ENCODE results near the gene CTSH.
"Not testable (repeated sequence)": the region's sequence is repeated elsewhere in the genome, so short reads cannot be mapped to it uniquely, and the experiment has no call there.

The CTSH gene

GRCh38 chr15:78921940-78922339 lies 22.9 kb downstream of the CTSH start:
- DNase-seq = no peak

GRCh38 chr15:78921517-78921916 lies 23.3 kb downstream of the CTSH start:
- DNase-seq = no peak

- DNase-seq = no peak
Measured at GRCh38 chr15:78917888-78918287, 27.0 kb downstream of the CTSH start.

- no peak for DNase-seq
Measured at GRCh38 chr15:78916088-78916487, 28.8 kb downstream of the CTSH start.

DNA sequence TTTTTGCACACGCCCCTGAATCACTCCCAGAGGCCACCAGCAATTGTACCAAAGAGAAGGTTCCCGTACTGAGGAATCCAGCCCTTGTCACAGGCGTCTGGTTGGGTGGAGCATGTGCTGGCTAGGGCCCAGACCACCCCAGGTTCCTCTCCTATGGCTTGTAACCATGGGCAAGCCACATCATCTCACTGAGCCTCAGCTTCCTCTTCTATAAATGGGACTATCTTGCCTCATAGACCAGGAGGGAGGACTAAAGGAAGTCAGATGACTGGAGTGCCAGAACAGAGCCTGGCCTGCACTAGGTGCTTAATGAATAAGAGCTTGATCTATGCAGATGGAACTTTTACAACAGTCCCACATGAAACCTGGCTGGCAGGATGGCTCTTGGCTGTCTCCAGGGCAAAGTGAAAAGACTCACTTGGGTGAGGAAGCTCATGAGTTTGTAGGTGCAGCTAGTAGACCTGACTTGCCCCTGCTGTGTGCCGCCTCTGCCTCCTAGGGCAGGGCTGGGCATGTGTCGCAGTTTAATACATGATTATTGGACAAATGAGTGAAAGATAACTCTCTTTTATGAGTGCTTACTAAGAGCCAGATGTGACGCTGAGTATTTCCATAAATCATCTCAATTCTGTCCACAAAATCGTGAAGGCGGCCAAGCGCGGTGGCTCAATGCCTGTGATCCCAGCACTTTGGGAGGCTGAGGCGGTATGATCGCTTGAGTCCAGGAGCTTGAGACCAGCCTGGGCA lies 29.3 kb downstream of the CTSH start:
- DNase-seq = no peak

DNA sequence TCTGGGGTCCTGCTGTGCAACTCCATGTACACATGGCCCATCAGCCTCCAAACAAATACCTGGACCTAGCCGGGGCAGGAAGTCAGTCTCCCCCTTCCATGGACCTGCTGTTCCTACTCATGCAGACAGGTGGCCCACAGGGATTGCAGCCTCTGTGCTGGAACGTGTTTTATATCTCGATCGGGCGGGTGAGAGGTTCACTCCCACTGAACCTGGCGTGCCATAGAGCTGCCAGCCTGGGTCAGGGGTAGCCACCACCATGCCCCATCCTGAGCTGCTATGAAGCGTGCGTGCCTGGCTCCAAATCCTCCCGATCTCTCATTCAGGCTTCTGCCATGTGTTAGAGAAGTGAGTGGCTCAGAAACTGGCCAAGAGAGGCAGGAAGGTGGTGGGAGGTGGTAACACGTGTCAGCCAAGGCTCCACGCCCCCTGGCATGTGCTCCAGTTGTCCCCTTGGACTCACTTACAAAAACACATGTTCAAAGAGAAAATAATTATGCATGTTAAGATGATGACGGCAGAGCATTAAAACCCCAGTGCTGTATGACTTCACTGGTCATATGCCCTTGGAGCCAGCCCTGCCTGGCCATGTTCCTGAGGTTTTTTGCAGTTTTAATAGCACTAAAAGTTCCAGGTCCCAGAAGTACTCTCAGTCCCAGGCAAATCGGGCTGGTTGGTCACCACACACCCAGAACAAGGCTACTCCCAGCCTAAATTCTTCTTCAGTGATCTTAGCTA lies 30.6 kb downstream of the CTSH start:
- no peak for DNase-seq

DNA sequence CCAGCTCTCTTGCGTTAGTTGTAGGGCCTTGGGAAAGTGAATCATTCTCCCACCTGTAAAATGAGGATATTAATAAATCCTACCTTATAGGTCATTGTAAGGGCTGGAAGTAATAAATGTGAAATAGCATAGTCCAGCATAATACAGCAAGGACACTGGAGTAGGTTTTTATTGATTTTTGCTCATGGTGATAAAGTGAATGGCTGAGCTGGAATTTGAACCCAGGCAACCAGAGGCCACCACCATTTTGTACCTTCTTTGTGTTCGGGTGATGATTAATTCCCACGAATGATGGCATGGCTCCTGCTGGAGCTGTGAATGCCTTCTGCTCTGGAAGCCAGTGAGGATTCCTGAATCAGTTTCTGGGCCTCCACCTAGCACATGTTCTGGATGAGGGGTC lies 31.8 kb downstream of the CTSH start:
- DNase-seq = no peak

GRCh38 chr15:78912316-78912715 lies 32.5 kb downstream of the CTSH start:
- DNase-seq = no peak

DNA sequence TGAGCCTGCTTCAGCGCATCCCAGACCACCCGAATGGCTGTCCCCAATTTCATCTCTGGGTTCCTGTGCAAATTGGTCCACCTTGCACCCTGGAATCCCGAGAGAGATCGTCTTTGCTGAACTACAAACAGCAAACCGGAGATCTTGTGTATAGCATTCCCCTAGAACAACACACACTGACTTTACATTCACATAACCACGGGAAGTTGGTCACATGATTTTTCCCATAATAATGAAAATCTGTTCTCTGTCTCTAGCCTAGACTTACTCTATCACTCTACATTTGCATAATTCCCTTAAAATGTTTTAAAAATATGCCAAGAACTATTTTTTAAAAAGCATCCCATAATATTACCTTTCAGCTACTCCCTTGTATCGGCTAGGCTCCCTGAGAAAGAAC lies 34.6 kb downstream of the CTSH start:
- no peak for DNase-seq

DNA sequence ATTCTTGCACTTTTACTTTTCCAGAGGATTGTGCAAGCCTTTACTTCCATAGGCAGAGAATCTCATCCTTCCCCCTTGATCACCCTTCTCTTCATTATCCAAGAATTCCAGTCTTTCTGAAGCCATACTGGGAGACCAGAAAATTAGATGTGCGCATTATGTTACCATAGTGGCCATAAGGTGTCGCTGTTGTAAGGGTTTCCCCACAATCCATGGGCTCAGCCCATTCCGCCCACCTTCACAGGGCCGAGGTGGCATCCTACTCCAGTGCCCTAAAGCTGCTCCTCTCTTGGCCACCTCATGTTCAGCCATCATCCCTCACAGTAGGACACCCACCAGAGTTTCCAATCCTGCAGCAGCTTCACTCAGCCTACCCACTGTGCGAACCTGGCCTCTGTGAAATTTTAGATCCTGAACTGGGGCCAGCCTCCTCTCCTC lies 35.0 kb downstream of the CTSH start:
- DNase-seq = peak; percentile 8

GRCh38 chr15:78909160-78909695 lies 35.6 kb downstream of the CTSH start:
- DNase-seq = no peak

DNA sequence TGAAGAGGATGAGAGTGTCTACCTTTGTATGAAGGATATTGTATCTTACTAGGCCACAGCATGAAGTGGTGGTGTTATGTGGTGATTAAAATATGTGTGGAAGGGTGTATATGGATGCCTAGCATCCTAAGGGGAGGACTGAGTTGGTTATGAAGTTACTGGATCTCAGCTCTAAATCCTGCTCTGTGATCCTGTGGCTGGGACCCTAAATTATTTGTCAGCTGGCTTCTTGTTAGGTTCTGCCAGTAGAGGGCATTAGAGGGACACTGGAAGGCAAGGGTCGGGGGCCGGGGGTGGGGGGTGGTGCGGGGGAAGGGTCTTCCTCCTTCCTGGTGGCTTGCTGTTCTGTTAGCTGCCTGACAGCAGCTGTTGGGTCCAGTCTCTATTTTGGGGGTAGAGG lies 37.3 kb downstream of the CTSH start:
- DNase-seq = no peak

- no peak for DNase-seq
Measured at GRCh38 chr15:78906316-78906620, 38.6 kb downstream of the CTSH start.

DNA sequence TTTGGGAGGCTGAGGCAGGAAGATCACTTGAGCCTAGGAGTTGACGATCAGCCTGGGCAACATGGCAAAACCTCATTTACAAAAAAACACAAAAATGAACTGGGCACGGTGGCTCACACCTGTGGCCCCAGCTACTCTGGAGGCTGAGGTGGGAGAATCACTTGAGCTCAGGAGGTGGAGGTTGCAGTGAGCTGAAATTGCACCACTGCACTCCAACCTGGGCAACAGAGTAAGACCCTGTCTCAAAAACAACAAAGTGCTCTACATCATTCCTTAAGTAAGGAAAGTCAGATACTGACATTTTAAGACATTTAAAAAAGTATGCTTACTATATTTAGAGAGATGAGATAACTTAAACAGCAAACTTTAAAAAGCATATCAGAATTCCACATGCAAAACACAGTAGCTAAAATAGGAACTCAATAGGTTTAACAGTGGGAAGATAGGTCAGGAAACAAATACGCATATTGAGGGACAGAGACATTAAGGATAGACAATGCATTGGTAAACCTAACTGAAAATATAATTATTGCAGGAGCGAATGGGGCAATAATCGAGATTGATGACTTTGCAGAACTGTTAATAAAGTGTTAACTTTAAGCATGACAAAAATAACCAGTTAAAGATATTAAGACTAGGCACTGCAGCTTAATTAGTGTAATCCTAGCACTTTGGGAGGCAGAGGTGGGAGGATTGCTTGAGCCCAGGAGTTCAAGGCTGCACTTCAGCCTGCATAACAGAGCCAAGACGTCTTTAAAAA lies 40.1 kb downstream of the CTSH start:
- no peak for DNase-seq

DNA sequence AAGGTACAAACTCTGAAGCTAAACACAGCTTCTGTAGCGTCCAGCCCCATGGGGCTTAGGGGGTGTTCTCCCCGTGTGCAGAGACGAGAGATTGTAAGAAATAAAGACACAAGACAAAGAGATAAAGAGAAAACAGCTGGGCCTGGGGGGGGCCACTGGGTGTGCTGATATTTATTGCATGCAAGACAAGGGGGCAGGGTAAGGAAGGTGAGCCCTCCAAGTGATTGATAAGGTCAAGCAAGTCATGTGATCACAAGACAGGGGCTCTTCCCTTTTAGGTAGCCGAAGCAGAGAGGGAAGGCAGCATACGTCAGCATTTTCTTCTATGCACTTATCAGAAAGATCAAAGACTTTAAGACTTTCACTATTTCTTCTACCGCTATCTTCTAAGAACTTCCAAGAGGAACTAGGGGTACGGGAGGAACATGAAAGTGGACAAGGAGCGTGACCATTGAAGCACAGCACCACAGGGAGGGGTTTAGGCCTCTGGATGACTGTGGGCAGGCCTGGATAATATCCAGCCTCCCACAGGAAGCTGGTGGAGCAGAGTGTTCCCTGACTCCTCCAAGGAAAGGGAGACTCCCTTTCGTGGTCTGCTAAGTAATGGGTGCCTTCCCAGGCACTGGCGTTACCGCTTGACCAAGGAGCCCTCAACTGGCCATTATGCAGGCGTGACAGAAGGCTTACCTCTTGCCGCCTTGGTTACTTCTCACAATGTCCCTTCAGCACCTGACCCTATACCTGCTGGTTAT lies 42.4 kb downstream of the CTSH start:
- not testable (repeated sequence) for DNase-seq

DNA sequence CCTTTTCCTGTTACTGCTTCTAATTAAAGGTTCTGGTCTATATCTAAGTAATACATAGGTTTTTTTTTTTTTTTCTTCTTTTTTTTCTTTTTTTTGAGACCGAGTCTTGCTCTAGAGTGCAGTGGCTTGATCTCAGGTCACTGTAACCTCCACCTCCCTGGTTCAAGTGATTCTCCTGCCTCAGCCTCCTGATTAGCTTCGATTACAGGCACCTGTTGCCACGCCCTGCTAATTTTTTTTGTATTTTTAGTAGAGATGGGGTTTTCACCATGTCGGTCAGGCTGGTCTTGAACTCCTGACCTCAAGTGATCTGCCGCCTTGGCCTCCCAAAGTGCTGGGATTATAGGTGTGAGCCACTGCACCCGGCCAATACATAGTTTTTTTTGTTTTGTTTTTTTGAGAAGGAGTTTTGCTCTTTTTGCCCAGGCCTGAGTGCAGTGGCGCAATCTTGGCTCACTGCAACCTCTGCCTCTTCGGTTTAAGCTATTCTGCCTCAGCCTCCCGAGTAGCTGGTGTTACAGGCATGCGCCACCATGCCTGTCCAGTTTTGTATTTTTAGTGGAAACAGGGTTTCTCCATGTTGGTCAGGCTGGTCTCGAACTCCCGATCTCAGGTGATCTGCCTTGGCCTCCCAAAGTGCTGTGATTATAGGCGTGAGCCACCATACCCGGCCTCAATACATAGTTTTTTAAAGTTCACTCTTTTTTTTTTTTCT lies 43.9 kb downstream of the CTSH start:
- not testable (repeated sequence) for DNase-seq

DNA sequence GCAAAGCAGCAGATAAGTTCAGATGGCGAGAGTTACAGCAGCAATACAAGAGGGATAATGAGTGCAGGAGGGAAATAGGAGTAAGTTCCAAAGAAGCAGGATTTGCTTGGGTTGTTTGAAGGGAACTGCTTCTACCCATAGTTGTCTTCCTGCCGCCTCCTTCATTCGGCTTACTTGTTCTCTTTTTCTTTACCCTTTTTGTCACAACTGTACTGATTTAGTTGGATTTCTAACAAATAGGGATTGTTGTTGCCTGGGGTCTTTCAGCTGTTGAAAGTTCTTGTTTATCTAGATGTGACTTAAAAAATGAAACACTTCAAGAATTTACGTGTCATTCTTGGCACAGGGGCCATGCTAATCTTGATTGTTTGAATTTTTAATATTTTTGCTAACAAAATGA lies 46.3 kb downstream of the CTSH start:
- no peak for DNase-seq

DNA sequence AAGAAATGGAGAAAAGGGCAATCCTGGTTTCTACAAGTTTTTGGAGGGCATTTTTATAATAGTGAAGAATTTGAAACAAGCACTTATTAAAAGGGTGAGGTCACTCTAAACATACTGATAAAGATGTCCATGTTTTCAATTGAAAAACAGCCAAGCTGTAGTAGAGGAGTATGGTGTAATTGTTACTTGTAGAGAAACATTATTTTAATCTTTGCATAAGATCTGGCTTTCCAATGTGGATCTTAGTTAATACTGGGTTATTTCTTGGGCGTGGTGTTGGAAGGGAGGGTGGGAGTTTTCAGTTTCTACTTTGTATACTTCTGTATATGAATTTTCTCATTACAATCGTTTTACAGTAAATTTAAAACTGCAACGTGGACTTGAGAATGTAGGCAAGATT lies 49.4 kb downstream of the CTSH start:
- no peak for DNase-seq

DNA sequence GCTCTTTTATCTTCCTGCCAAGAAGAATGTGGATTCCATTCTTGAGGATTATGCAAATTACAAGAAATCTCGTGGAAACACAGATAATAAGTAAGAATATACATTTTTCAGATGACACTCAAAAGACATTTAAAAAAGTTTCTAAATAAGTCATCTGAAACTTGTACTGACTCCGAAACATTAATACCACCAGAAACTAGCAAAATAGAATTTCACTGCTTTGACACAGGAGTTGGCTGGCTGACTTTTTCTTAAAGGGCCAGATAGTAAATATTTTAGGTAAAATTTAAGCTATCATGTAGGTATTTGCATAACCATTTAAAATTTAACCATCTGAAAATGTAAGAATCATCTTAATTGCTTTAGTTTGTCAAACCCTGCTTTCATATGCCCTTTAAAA lies 51.3 kb downstream of the CTSH start:
- no peak for DNase-seq

- no peak for DNase-seq
Measured at GRCh38 chr15:78889000-78889399, 55.8 kb downstream of the CTSH start.

GRCh38 chr15:78881681-78882080 lies 63.2 kb downstream of the CTSH start:
- no peak for DNase-seq

DNA sequence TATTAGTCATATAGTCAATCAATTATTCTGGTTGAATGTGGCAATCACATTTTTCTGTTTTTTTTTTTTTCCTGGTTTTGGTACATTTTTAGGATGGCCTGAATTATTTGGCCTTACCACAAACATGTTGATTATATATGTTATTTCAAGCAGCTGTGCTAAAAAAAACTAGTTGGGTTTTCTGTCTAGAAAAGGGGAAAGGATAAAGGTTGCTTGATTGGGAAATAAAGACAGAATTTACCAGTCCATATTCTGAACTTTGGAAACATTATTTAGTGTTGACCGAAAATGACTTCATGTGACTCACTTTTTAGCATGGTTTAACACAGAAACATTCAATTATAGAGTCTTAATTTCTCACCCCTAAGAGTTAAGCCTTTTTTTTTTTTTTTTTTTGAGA lies 64.0 kb downstream of the CTSH start:
- no peak for DNase-seq

DNA sequence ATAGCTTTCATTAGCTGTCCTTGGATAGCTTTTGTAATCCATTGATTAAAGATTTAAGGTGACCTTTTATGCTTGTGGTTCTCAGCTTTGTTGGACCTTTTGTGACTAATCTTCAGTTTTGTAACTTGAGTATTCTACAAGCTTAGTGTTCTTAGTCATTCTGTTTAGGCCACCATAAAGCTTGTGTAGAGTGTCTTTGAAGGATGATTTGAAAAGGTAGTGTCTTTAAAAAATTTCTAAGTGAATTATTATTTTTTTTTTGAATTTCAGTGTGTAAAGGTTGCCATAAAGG lies 64.7 kb downstream of the CTSH start:
- no peak for DNase-seq

Data from NCI-H2171 treated with DMSO at 0.1 percent for 48 hours (cell line).